Prostate gland (tissue), 2 donors: ENCODE data around the gene ATRAID.

Experiments
- POLR2A ChIP-seq: fragments of 450-650 bp; IDR thresholded peaks from one replicate; pipeline ENCODE4 v1.6.1; 2016; ENCODE audit warnings: antibody characterized with exemption, mild to moderate bottlenecking
- POLR2AphosphoS5 ChIP-seq: sonication (generic); formaldehyde crosslinking; IDR thresholded peaks from one replicate; pipeline ENCODE4 v1.6.1; 2017; ENCODE audit warnings: antibody characterized with exemption
- TF ChIP-seq, protein P1 (sequence below), 4 experiments: fragments of 200-600 bp in 2 of 4; fragments of 450-650 bp in 2 of 4; sonication (generic) in 2 of 4; IDR thresholded peaks; 1 replicate in 3 of 4; 2 replicates in 1 of 4; pipeline ENCODE4 v1.5.1; 2016 to 2019; ENCODE audit warnings: antibody characterized with exemption in 4 of 4, mild to moderate bottlenecking in 2 of 4, moderate library complexity in 2 of 4

- TF ChIP-seq, protein P1, sequence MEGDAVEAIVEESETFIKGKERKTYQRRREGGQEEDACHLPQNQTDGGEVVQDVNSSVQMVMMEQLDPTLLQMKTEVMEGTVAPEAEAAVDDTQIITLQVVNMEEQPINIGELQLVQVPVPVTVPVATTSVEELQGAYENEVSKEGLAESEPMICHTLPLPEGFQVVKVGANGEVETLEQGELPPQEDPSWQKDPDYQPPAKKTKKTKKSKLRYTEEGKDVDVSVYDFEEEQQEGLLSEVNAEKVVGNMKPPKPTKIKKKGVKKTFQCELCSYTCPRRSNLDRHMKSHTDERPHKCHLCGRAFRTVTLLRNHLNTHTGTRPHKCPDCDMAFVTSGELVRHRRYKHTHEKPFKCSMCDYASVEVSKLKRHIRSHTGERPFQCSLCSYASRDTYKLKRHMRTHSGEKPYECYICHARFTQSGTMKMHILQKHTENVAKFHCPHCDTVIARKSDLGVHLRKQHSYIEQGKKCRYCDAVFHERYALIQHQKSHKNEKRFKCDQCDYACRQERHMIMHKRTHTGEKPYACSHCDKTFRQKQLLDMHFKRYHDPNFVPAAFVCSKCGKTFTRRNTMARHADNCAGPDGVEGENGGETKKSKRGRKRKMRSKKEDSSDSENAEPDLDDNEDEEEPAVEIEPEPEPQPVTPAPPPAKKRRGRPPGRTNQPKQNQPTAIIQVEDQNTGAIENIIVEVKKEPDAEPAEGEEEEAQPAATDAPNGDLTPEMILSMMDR (IDR thresholded peaks at IDR 0.05) = no peak
- TF ChIP-seq POLR2A (no peak), POLR2AphosphoS5 (no peak)
Observed at GRCh38 chr2:27245626-27246025, 33.8 kb downstream of the ATRAID start.
